Endothelial cell of umbilical vein (primary cell): ENCODE measurements around the gene SLC23A2. TPM values are rescaled to one million over a fixed set of nuclear protein-coding genes. Genes with fewer than 3 reads are reported as not detected.

Experiments
- BruUV-seq: library from RNA; stranded (reverse); fragments of 400-500 nt; replicated peaks from 2 replicates; lab custom pipeline; 2021; lab: Mats Ljungman, UMichigan
- CTCF ChIA-PET: fragments of 300-600, 350-600 bp; sonication (Branson Sonifier 250); formaldehyde crosslinking; loops from one replicate; lab custom pipeline; 2021; ENCODE audit warnings: antibody characterized with exemption, inconsistent platforms; lab: Charles Lee
- POLR2A ChIA-PET: fragments of 300-600, 350-600 bp; sonication (Branson Sonifier 250); formaldehyde crosslinking; loops from one replicate; lab custom pipeline; 2021; ENCODE audit warnings: antibody characterized with exemption, inconsistent platforms; lab: Charles Lee
- DNase-seq: peaks from one replicate; pipeline ENCODE4 v3.0.0-alpha.2; 2011; ENCODE audit warnings: low read depth, low spot score
- FAIRE-seq: peaks from 2 replicates; lab custom pipeline; 2011; peaks lifted over from hg19 to GRCh38; lab: Jason Lieb, UNC
- H2AFZ ChIP-seq: 2 replicates; pipeline ENCODE4 v1.6.0; 2012; ENCODE audit warnings: low read depth, low read length, control low read depth, inconsistent platforms
- H3K27ac ChIP-seq: 2 replicates; pipeline ENCODE4 v1.5.1; 2011; ENCODE audit warnings: low read depth, mild to moderate bottlenecking, control low read depth, low read length, moderate library complexity; ENCODE audit not compliant: insufficient read depth
- H3K27me3 ChIP-seq, 2 experiments: 2 replicates each; pipeline versions ENCODE4 v1.6.0 to v1.6.1; 2011; ENCODE audit warnings: low read length in 2 of 2, mixed read lengths in 1 of 2; ENCODE audit not compliant: control insufficient read depth in 2 of 2, insufficient read depth in 2 of 2
- H3K36me3 ChIP-seq, 2 experiments: 2 replicates in 1 of 2; 3 replicates in 1 of 2; pipeline ENCODE4 v1.5.1; 2011; ENCODE audit warnings: low read length in 2 of 2, mild to moderate bottlenecking in 1 of 2, moderate library complexity in 1 of 2; ENCODE audit not compliant: control insufficient read depth in 2 of 2, insufficient read depth in 2 of 2; ENCODE audit errors: extremely low read depth in 1 of 2
- H3K4me1 ChIP-seq: 3 replicates; pipeline ENCODE4 v1.5.1; 2011; ENCODE audit warnings: mild to moderate bottlenecking, low read length; ENCODE audit not compliant: control insufficient read depth, insufficient read depth; ENCODE audit errors: extremely low read depth
- H3K4me2 ChIP-seq: 2 replicates; pipeline ENCODE4 v1.6.1; 2011; ENCODE audit warnings: low read length, control low read depth, mixed read lengths; ENCODE audit not compliant: insufficient read depth
- H3K4me3 ChIP-seq, 3 experiments: fragments of 200-600 bp in 1 of 3; sonication (generic), shearing (Covaris generic) in 1 of 3; replicated peaks in 1 of 3; 2 replicates each; pipeline ENCODE4 v1.5.1; 2011 to 2016; ENCODE audit warnings: control low read depth in 3 of 3, low read length in 3 of 3, mild to moderate bottlenecking in 2 of 3, inconsistent platforms in 1 of 3, low read depth in 1 of 3, moderate library complexity in 1 of 3; ENCODE audit not compliant: insufficient read depth in 1 of 3
- H3K79me2 ChIP-seq: 2 replicates; pipeline ENCODE4 v1.6.0; 2012; ENCODE audit warnings: low read length, inconsistent platforms; ENCODE audit not compliant: control insufficient read depth, insufficient read depth
- H3K9ac ChIP-seq: replicated peaks from 2 replicates; pipeline ENCODE3; 2011; ENCODE audit warnings: low read length, control low read depth; ENCODE audit not compliant: insufficient read depth; ENCODE audit errors: extremely low read depth
- H3K9me1 ChIP-seq: replicated peaks from 3 replicates; pipeline ENCODE4 v1.6.0; 2011; ENCODE audit warnings: mild to moderate bottlenecking, low read length; ENCODE audit not compliant: control insufficient read depth, insufficient read depth; ENCODE audit errors: extremely low read depth
- H3K9me3 ChIP-seq: replicated peaks from 2 replicates; pipeline ENCODE4 v1.5.1; 2012; ENCODE audit warnings: low read length, inconsistent platforms; ENCODE audit not compliant: control insufficient read depth, insufficient read depth
- H4K20me1 ChIP-seq: replicated peaks from 2 replicates; pipeline ENCODE3; 2011; ENCODE audit warnings: mild to moderate bottlenecking, low read length; ENCODE audit not compliant: control insufficient read depth, insufficient read depth; ENCODE audit errors: extremely low read depth
- GATA2 ChIP-seq: IDR thresholded peaks from 2 replicates; pipeline ENCODE4 v1.7.0; 2011; ENCODE audit warnings: low read depth, mild to moderate bottlenecking, moderate library complexity, mixed read lengths, low read length; ENCODE audit not compliant: insufficient read length, insufficient read depth
- MYC ChIP-seq: IDR thresholded peaks from one replicate; pipeline ENCODE4 v1.6.1; 2011; ENCODE audit warnings: mild to moderate bottlenecking, low read depth, low read length
- POLR2AphosphoS5 ChIP-seq: IDR thresholded peaks from 2 replicates; pipeline ENCODE4 v1.6.1; 2012; ENCODE audit warnings: low read depth, mild to moderate bottlenecking, control low read depth, low read length, moderate library complexity; ENCODE audit not compliant: insufficient read depth
- dilution Hi-C: fragments of 300-500 bp; cut with MboI; formaldehyde crosslinking; loops from one replicate; pipeline ENCODE4 v1.15.0; 2019; ENCODE audit warnings: low sequenced_read_pairs; ENCODE audit not compliant: extremely low pct_ligation_motif_present
- intact Hi-C: fragments of 100-400 bp; cut with micrococcal nuclease; formaldehyde crosslinking; loops from one replicate; pipeline ENCODE4 v1.10.0; 2022
- polyA plus RNA-seq, 4 experiments: library from polyadenylated mRNA; depleted of rRNA in 3 of 4; stranded (reverse) in 3 of 4; unstranded in 1 of 4; fragments of >200 nt; gene quantifications; 2 replicates each; pipeline versions ENCODE4 v1.2.1 to v1.2.3, GENCODE V29; 2011 to 2012; ENCODE audit warnings: missing spikeins in 1 of 4
- total RNA-seq: library from RNA; stranded (reverse); gene quantifications from 2 replicates; pipeline ENCODE4 v1.2.3, GENCODE V29; 2021
- TF ChIP-seq, protein P1 (sequence below), 2 donors: IDR thresholded peaks; 1 replicate in 1 of 2; 2 replicates in 1 of 2; pipeline ENCODE4 v1.5.1; 2011; ENCODE audit warnings: low read length in 2 of 2, mild to moderate bottlenecking in 2 of 2, moderate library complexity in 2 of 2, control low read depth in 1 of 2, inconsistent platforms in 1 of 2, low read depth in 1 of 2; ENCODE audit not compliant: insufficient read depth in 1 of 2; ENCODE audit errors: extremely low read depth in 1 of 2

The SLC23A2 gene
- total and polyA plus RNA-seq, 2 donors (not counting 3 experiments of a cell fraction or from before 2014, with no cell fraction given), result 24.4 to 24.5 TPM

DNA sequence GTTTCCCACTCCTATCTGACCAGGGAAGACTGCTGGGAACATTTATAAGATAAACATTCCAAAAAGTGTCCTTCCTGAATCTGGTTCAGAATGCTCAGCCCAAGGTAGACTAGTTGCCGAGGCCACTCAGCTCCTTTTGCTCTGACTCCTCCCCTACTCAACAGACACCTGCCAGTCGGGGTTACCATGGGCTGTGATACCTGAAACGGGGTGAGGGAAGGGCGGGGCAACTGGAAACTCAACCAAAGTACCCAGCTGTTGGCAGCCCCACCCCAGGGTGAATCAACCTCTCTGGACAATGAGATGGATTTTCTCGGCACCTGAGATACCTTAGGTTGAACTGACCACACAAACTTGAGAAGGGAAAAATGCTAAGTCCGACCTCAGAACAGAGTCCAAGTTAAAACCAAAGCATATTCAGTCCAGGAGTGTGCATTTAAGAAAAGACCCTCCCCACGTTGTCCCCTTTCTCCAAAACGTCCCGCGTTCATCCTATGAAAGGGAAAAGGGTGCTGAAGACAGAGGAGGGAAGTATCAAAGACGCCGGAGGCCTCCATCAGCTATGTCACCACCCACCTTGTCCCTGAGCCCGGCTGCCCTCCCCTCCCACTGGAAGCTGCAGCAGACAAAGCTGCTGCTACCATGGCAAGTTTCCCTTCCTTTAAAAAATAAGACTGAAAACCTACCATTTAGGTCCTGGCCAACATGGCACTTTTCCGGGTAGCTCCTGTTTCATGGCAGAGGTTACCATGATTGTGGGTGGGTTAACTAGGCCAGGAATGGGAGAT is 100.1 kb downstream of the SLC23A2 start:
- DNase-seq (no peak), FAIRE-seq (no peak)
- Histone ChIP-seq H3K4me2 (no peak overlapping the region), H3K9me3 (no peaks in the 10 kb centered on the region), H4K20me1 (no peaks in the 10 kb centered on the region), H3K27me3 (no peaks in the 10 kb centered on the region), H3K36me3 (no peaks in the 10 kb centered on the region), H3K4me3 (no peak overlapping the region), H3K9ac (no peak overlapping the region), H3K4me1 (peaks cover 6% of the 10 kb centered on the region), H2AFZ (no peak overlapping the region), H3K27ac (no peak overlapping the region), H3K79me2 (no peaks in the 10 kb centered on the region), H3K9me1 (no peaks in the 10 kb centered on the region)
- TF ChIP-seq MYC (no peak), POLR2AphosphoS5 (no peak), GATA2 (no peak)
- TF ChIP-seq, protein P1, sequence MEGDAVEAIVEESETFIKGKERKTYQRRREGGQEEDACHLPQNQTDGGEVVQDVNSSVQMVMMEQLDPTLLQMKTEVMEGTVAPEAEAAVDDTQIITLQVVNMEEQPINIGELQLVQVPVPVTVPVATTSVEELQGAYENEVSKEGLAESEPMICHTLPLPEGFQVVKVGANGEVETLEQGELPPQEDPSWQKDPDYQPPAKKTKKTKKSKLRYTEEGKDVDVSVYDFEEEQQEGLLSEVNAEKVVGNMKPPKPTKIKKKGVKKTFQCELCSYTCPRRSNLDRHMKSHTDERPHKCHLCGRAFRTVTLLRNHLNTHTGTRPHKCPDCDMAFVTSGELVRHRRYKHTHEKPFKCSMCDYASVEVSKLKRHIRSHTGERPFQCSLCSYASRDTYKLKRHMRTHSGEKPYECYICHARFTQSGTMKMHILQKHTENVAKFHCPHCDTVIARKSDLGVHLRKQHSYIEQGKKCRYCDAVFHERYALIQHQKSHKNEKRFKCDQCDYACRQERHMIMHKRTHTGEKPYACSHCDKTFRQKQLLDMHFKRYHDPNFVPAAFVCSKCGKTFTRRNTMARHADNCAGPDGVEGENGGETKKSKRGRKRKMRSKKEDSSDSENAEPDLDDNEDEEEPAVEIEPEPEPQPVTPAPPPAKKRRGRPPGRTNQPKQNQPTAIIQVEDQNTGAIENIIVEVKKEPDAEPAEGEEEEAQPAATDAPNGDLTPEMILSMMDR (IDR thresholded peaks at IDR 0.05; ENCODE audit: extremely low read depth in 1 of 2, insufficient read depth in 1 of 2, low read depth in 1 of 2, low read length in 2 of 2), result no peak
- BruUV-seq, result no TSS peak
- intact Hi-C loops (no loop called here), dilution Hi-C loops (no loop called here)
- POLR2A ChIA-PET, result no interaction called here
- CTCF ChIA-PET, result interaction anchor here (0.7 to 1.6 kb wide), 4 partner anchors 15 to 55 kb away, joined by 3 read pairs; no protein-coding TSS in a partner anchor
